Measurements from ENCODE around the gene MAPKBP1. TPM values are rescaled to one million over a fixed set of nuclear protein-coding genes. Genes with fewer than 3 reads are reported as not detected.

Gene MAPKBP1
- total RNA-seq, 1 donor from 2014 or later = 17.0 TPM

DNA sequence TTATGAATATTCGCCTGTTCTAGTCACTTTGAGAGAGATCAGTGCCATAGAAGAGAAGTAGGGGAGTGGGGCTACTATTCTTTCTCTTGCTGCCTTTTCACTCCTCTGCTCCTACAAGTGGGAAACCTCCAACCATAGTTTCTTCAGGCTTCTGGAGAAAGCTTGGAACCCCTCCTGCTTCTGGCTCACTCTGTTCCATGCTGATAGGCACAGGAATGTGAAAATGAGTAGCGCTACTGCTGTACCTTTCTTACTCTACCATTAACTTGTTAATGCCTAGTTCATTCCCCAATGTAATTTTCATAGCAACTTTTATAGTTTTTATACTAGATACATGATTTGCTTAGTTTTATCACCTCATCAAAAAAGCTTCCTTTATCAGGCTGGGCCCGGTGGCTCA, 26.9 kb downstream of the MAPKBP1 start:
- intact Hi-C loops (cut with micrococcal nuclease) = no loop called here
- ATAC-seq (no peak), DNase-seq (no peak)

DNA sequence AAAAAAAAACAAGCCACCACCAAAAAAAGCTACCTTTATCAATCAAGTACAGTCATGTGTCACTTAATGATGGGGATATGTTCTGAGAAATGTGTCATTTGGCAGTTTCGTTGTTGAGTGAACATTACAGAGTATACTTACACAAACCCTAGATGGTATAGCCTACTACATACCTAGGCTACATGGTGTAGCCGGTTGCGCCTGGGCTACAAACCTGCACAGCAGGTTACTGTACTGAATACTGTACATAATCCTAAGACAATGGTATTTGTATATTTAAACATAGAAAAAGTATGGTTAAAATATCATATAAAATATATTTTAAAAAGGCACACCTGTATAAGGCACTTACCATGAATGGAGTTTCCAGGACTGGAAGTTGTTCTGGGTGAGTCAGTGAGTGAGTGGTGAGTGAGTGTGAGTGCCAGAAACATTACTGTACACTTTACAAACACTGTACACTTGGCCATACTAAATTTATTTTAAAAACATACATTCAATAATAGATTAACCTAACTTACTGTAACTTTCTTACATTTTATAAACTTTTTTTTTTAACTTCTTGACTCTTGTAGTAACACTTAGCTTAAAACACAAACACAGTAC, 27.7 kb downstream of the MAPKBP1 start:
- intact Hi-C loops (cut with micrococcal nuclease) = no loop called here
- no peak for DNase-seq
- no peak for ATAC-seq

DNA sequence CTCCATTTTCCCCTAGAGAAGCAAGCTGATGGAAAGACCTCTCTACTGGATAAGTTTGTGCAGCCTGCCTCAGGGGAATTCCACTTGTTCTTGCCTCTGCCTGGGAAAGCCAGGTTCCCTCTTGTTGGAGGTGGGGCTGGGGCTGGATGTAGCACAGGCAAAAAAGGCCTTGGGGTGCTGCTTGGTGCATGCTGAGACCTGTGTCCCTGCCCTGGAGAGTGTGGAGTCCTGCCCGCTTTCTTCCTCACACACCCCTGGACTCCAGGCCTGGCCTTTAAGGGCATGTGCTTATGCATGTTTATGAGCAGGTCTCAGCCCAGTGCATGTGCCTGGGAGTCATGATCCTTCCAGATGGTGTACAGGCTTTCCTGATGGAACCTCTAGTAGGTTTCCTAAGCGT, 30.1 kb downstream of the MAPKBP1 start:
- intact Hi-C loops (cut with micrococcal nuclease) = no loop called here
- no peak for ATAC-seq
- DNase-seq = no peak

DNA sequence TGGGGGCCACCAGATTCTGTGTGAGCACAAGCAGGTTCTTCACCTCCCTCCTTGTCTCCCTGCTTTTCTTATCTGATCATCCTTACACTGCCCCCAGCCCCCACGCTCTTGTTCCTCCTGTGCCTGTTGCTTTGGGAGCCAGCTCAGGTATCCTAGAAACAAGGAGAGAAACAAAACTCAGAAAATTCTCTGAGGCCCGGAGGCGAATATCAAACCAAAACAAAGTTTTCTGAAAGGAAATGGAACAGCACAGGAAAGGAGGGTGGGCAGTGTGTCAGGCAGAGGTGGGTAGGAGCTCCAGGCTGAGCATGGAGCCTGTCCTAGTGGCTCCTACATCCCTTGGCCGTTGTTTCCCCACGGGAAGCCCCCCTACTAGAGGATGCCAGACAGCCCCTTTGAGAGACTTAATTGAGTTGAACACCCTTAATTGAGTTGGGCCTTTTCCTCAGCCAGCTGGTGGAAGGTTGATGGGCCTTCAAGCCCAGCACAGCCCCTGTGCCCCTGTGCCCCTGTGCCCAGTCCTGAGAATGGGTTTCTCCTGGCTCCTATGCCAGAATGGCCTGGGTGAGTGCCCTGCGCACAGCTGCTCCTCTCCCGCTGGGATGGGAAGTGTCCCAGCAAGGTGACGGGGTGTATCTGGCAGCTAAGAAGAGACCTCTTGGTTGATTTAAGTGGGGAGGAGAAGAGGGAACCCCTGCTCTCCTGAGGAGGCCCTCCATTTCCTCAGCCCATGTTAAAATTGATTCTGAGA, 30.8 kb downstream of the MAPKBP1 start:
- intact Hi-C loops (cut with micrococcal nuclease) = no loop called here
- no peak for ATAC-seq
- no peak for DNase-seq

DNA sequence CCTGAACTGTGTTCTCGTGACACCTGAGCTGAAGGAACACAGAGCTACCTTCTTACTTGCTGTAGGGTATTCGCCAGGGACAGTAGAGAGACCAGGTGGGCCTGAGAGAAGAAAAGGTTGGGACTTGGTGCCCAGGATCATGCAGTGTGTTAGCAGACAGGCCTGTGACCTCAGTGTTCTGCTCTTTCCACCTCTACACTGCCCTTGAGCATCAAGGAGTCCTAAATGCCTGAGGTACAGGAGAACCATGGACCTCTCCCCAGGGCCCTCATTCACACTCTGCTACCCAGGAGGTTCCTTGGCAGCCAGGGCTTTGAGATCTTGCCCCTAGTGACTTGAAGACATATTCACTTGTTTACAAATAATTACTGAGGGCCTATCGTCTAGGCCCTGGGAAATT, 31.4 kb downstream of the MAPKBP1 start:
- ATAC-seq (no peak), DNase-seq (no peak)
- intact Hi-C loops (cut with micrococcal nuclease) = no loop called here

DNA sequence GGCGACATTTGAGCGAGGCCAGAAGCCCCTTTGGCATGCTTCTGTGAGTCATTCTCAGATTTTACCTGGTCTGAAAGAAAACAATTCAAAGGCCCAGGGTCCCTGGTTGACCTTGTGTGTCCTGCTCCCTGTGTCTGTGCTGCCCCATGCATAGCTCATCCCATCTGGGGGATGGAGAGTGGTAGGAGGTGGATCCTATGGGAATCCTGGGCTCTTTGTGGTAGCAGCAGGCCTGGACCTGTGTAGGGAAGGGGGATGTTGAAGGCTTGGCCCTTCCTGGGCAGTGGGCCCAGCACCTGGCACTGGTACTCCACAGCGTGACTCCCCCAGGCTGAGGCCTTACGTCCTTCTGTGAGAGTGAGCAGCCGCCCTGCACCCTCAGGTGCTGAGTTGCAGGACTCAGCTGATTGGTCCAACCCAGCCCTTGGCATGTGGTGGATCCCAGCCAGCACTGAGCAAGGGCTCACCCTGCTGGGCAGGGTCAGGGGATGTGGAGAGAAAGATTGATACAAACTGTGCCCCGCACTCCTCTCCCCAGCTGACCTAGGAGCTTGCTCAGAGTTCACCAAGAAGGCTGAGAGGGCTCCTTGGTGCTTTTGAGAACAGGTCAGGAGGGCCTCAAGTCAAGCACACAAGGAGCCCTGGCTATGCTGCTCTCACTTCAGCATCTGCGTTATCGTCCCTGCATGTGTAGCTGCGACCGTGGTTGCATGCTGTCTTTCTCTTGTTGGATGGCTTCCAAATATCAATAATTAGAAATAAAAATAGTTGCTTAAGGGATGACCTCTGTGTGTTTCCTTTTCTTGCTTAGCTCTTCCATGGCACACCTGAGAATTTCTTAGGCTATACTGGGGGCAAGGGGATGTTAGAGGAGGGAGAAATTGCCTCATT, 32.3 kb downstream of the MAPKBP1 start:
- peak; percentile 87 for ATAC-seq
- DNase-seq = peak; percentile 72
- intact Hi-C loops (cut with micrococcal nuclease) = no loop called here

DNA sequence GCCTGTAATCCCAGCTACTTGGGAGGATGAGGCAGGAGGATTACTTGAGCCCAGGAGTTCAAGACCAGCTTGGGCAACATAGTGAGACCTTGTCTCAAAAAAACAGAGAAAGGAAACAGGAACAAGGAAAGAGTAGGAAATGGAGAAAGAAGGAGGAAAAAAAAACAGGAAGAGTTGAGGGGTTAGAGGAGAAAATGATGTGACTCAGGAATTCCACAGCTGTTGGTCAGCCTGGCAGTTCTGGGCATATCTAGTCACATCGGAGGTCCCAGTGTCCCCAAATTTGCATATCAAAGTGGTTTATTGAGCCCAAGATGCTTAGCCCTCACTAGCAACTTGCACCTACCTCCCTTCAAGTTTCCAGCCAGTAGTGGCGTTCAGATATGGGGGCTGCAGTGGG, 34.8 kb downstream of the MAPKBP1 start:
- DNase-seq = no peak
- intact Hi-C loops (cut with micrococcal nuclease) = no loop called here
- ATAC-seq = no peak

DNA sequence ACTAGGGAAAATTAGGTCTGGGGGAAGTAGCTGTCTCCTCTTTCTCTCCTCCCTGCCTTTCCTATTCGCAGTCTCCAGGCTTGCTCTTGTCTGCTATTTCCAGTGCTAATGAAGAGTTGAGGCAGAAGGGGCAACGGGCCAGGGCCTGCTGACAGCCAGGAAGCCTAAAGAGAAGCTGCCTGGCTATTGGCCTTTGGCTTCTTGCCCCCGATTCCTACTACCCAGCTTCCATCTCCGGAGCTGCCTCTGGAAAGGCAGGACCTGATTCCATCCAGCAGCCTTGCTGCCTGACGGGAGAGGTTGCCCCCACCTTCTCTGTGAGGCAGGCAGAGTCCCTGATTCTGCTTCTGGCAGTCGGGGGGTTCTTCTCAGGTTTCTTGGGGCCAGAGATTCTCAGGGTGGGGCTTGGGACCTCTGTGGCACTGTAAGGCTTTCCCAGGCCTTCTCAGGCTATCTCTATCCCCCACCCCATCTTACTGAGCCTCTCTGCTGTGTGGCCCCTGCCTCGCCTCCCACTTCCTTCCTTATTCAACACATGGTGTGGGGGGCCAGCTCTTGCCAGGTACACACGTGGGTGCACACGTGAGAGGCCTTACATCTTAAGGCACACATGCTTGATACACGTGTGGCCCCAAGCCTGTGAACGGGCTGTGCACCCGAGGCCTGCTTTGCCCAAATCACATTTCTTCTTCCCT, 35.4 kb downstream of the MAPKBP1 start:
- no peak for ATAC-seq
- intact Hi-C loops (cut with micrococcal nuclease) = loop anchor here (5.0 kb wide), 1 partner anchor 37 kb away; the partner anchor contains the start of gene MAPKBP1
- DNase-seq = no peak

DNA sequence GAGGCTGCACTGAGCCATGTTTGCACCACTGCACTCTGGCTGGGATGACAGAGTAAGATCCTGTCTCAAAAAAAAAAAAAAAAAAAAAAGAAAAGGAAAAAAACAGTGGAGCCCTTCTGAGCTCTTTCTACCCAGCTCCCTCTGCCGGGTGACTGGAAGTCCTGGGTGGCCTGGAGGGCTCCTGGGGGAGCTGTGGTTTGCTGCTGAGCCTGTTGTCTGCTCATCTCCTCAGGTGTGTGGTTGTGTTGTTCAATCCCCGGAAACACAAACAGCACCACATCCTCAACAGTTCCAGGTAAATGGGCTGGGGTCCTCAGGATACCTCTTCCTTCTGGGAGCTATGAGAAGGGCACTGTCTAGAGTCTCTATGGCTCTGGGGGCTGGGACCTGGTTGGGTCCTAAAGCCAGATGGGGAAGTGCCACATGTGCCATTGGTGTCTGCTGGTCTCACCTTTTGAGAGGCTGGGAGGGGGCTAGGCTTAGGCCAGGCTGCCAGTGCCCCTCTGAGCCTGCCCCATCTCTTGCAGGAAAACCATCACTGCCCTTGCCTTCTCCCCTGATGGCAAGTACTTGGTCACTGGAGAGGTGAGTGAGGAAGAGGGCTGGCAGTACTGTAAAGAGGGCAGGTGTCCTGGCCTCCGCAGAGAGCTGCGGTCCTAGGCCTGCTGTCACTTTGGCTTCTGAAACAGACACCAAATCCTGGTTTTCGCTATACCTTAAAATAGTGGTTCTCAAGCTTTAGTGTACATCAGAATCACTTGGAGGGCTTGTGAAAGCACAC, 36.6 kb downstream of the MAPKBP1 start:
- intact Hi-C loops (cut with micrococcal nuclease) = loop anchor here (5.0 kb wide), 1 partner anchor 39 kb away; the partner anchor contains the start of gene MAPKBP1
- ATAC-seq (no peak), DNase-seq (no peak)

DNA sequence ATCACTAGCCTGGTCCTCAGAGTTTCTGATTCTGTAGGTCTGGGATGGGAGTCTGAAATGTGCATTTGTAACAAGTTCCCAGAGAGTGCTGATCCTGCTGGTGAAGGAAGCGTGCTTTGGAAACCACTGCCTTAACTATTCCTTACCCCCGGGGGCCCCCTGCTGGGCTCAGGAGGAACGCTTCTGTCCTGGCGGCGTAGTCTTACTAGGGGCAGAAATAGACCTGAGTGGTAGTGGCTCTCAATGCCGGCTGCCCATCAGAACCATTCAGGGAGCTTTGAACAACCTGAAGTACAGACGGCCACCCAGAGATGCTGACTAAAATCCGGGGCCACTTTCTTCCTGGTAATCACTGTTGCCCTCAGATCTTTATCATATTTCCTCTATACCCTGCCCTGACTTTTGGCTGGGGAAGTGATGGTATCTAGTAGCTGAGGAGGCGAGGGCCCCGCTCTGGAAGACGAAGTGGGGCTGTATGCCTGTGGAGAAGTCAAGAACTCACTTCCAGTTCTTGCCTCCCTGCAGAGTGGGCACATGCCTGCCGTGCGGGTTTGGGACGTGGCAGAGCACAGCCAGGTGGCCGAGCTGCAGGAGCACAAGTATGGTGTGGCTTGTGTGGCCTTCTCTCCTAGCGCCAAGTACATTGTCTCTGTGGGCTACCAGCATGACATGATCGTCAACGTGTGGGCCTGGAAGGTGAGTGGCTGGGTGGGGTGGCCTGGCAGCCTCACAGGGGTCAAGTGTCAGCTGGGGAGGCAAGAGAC, 37.3 kb downstream of the MAPKBP1 start:
- ATAC-seq = peak; percentile 90
- intact Hi-C loops (cut with micrococcal nuclease) = loop anchor here (5.0 kb wide), 1 partner anchor 39 kb away; the partner anchor contains the start of gene MAPKBP1
- DNase-seq = peak; percentile 89

DNA sequence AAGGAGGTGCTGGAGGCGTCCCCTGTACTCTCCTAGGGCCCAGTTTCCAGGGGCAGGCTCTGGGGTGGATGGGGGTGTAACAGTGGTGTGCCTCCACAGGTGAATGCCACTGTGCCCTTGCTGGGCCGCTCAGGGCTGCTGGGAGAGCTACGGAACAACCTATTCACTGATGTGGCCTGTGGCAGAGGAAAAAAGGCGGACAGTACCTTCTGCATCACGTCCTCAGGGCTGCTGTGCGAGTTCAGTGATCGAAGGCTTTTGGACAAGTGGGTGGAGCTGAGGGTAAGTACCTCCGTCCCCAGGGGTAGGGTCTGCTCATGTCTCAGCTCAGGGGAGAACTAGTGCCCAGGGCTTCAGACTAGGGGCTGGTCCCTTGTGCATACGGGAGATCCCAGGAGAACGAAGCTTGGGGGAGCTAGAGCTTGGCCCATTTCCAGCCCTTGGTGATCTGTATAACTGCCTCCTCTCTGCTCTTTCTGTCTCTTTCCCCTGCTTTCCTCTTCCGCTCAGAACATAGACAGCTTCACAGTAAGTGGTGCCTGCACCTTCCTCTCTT, 38.6 kb downstream of the MAPKBP1 start:
- intact Hi-C loops (cut with micrococcal nuclease) = loop anchor here (5.0 kb wide), 1 partner anchor 41 kb away; the partner anchor contains the start of gene MAPKBP1
- no peak for ATAC-seq
- no peak for DNase-seq

DNA sequence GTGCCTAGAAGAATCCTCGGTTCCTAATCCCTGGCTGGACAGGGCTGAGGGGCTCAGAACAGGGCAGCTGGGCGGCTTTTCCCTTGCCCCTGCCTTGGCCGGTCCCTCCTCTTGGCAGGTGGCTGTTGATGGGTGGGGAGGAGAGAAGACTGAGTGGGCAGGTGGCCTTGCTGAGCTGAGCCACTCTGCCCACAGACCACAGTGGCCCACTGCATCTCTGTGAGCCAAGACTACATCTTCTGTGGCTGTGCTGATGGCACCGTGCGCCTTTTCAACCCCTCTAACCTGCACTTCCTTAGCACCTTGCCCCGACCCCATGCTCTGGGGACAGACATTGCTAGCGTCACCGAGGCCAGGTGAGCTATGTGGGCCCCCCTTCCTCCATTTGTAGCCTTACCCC, 39.1 kb downstream of the MAPKBP1 start:
- ATAC-seq (no peak), DNase-seq (no peak)
- intact Hi-C loops (cut with micrococcal nuclease) = loop anchor here (5.0 kb wide), 1 partner anchor 41 kb away; the partner anchor contains the start of gene MAPKBP1

DNA sequence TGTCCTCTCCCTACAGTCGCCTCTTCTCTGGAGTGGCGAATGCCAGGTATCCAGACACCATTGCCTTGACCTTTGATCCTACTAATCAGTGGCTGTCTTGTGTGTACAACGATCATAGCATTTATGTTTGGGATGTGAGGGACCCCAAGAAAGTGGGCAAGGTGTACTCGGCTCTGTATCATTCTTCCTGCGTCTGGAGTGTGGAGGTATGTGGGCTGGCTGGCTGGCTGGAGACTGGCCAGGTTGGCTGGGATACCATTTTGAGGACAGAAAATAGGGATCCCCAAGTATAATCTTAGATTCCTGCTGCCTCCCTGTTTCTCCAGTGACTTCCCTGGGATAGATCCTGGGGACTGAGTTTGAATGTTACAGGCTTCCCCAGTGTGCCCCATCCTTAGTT, 40.2 kb downstream of the MAPKBP1 start:
- DNase-seq (no peak), ATAC-seq (no peak)
- intact Hi-C loops (cut with micrococcal nuclease) = loop anchor here (5.0 kb wide), 1 partner anchor 42 kb away; the partner anchor contains the start of gene MAPKBP1

DNA sequence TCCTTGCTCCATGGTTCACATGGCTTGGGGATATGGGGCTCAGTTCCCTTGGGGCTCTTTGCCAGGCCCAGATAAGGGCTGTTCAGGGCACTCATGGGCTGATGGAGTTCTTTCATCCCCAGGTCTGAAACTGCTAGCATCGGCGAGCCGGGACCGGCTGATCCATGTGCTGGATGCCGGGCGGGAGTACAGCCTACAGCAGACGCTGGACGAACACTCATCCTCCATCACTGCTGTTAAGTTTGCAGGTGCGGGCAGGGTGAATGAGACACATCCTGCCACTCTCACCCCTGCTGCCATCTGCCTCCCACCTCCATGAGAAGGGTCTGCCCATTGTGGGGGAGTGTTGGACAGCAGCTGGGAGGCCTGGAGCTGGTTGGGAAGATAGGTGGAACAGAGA, 42.5 kb downstream of the MAPKBP1 start:
- no peak for DNase-seq
- no peak for ATAC-seq
- intact Hi-C loops (cut with micrococcal nuclease) = no loop called here

DNA sequence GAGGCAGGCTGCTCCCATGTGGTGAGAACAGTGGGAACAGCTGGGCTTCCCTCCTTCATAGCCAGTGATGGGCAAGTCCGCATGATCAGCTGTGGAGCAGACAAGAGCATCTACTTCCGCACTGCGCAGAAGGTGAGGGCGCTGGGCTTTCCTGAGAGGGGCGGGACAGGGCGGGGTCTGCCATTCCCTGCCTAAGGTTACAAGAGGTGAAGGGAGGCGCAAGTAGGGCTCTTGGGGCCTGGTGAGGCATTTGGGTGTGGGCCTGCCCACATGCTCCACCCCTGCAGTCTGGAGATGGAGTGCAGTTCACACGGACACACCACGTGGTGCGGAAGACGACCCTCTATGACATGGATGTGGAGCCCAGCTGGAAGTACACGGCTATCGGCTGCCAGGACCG, 43.0 kb downstream of the MAPKBP1 start:
- DNase-seq (no peak), ATAC-seq (no peak)
- intact Hi-C loops (cut with micrococcal nuclease) = no loop called here

DNA sequence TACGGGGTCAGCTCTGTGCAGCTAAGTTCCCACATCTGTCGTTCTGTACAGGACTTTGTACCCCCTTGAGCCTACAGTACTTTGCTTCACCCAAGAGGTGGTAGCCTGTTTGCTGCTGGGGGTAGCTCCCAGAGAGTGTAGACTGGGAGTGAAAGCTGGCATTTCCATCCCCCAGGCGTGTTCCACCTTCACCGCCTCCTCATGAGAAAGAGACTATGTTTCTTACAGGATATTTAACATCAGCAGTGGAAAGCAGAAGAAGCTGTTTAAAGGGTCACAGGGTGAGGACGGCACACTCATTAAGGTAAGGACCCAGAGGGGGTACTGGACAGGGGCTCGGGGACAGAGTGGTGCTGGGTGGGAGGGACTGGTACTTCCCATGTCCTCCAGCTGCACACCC, 43.5 kb downstream of the MAPKBP1 start:
- intact Hi-C loops (cut with micrococcal nuclease) = no loop called here
- ATAC-seq (no peak), DNase-seq (no peak)

DNA sequence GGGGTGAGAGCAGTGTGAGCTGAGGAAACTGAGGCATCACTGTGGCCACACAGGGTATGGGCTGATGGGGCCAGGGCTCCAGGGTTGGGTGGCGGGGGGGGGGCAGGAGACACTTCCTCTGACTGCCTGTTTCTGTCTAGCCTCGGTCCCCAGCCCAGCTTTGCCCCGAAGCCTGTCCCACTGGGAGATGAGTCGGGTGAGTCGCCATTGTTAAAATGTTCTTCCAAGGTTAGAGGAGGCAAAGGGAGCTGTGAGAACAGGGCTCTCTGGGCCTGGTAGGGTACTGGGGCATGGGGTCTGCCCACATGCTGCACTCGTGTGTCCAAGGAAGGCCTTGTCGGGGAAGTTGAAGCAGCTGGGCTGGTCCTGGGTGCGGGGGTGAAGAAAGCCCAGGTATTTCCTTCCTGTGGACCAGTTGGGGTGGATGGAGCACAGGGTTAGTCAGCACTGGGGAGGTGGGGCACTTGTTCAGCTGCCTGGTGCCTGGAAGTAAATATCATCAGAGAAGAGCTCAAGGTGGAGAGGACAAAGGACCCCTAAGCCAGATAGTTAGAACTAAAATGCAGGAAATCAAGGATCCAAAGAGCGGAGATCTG, 45.3 kb downstream of the MAPKBP1 start:
- no peak for DNase-seq
- intact Hi-C loops (cut with micrococcal nuclease) = no loop called here

More for the DNA sequence above, 45.3 kb downstream of the MAPKBP1 start:
- ATAC-seq = no peak
